GM18520 (cell line): ENCODE results near the gene GNA12.
"Not testable (repeated sequence)": the region's sequence is repeated elsewhere in the genome, so short reads cannot be mapped to it uniquely, and the experiment has no call there.

Experiments used
- ATAC-seq: cut with Tn5 transposase; IDR thresholded peaks from one replicate; pipeline ENCODE4 v1.9.1; 2021; ENCODE audit not compliant: unreplicated experiment

GNA12 gene

DNA sequence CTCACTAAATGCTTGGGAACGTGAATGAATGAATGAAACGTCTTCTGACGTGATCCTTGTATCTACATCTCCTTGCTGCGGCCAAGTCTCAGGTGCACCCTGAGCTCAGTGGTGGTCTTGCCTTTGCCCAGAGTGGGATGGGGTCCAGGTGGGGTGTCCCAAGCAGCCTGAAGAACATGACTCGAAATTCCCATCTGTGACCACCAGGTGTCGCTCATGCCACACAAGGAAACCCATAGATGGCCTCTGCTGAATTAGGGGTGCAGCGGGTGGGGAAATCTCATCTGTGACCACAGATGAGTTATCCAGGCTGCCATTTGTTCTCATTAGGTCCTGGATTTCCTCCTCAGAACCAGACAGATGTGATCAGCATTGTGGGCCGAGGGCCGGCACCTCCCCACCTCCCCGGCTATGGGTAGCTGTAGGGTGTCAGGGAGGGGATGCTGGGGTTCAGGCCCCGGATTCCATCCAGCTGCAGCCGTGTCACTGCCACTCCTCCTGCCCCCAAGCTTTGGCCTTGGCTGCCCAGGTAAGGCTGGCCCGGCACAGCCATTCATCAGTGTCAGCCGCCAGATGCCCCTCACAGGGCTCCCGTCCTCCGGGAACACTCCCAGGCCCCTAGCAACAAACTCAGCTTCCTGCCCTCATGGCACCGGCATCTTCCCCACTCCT lies 21.0 kb upstream of the GNA12 start:
- no peak for ATAC-seq

GRCh38 chr7:2864204-2864985 lies 20.3 kb upstream of the GNA12 start:
- ATAC-seq = no peak

- peak; percentile 90 for ATAC-seq
Measured at GRCh38 chr7:2863461-2864066, 19.5 kb upstream of the GNA12 start.

DNA sequence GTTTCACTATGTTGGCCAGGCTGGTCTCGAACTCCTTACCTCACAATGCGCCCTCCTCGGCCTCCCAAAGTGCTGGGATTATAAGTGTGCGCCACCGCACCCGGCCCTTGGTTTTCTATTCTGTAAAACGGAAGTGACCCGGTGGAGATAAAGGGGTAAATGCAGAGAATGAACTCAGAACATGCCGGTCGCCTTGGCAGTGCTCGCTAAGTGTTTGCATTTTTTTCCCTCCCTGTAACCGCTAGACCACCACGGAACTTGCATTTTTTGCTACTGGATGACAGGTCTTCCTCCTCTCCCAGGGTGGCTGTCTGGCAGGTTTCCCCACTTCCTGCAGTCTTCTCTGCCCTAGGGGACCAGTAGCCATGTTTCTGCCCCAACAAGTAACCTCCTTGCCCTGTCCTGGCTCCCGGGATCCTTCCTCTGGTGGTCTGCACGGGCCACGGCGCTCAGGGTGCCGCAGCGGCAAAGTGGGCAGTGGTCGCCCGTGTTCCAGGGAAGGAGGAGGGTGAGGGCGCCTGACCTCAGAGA lies 18.8 kb upstream of the GNA12 start:
- ATAC-seq = no peak

GRCh38 chr7:2861509-2861908 lies 17.4 kb upstream of the GNA12 start:
- no peak for ATAC-seq

GRCh38 chr7:2860627-2861133 lies 16.6 kb upstream of the GNA12 start:
- no peak for ATAC-seq

- no peak for ATAC-seq
Measured at GRCh38 chr7:2859952-2860351, 15.8 kb upstream of the GNA12 start.

DNA sequence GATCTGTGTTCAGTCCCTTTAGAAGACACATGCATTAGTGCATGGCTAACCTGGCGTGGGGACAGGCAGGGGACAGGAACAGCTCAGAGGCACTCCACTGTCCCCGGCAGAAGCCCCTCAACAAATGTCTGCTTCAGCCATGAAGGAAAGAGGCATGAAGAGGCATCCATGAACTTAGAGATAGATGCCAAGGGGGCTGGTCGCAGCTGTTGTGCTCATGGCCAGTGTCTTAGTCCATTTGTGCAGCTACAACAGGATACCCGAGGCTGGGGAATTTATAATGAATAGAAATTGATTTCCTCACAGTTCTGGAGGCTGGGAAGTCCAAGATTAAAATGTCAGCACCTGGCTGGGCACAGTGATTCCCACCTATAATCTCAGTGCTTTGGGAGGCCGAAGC lies 14.5 kb upstream of the GNA12 start:
- ATAC-seq = no peak

GRCh38 chr7:2856388-2857169 lies 12.5 kb upstream of the GNA12 start:
- ATAC-seq = no peak

DNA sequence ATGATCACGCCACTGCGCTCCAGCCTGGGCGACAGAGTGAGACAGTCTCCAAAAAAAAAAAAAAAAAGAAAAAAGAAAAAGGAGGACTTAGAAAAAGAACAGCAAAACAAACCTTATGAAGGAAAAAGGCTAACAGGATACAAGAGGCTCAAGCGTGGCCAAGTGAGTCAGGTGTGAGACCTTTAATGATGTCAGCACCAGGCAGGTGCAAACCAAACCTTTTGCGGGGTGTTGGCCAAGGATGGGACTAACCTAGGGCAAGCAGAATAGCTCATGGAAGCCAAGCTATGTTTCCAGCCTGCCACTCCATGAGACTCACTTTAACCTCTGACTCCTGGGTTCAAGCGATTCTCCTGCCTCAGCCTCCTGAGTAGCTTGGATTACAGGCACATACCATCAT lies 11.3 kb upstream of the GNA12 start:
- ATAC-seq = no peak

DNA sequence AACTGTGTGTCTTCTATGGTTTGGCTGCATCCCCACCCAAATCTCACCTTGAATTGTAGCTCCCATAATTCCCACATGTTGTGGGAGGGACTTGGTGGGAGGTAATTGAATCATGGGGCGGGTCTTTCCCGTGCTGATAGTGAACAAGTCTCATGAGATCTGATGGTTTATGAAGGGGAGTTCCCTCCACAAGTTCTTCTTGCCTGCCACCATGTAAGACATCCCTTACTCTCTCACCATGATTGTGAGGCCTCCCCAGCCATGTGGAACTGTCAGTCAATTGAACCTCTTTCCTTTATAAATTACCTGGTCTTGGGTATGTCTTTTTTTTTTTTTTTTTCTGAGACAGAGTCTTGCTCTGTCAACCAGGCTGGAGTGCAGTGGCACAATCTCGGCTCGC lies 9.4 kb upstream of the GNA12 start:
- not testable (repeated sequence) for ATAC-seq

DNA sequence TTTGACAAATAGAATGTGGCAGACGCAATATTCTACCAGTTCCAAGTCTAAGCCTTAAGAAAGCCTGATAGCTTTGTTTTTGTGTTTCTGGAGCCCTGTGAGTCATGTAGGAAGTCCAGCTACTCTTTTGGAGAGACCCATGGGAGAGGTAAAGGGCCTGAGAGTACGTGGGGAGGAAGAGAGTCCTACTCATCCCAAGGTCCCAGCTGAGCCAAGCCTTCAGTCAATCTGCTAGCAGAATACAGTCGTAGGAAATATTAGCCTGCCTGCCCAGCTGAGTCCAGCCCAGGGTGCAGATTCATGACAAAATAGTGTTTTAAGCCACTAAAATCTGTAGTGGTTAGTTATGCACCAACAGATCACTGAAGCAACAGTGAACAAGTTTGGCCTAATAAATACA lies 9.0 kb upstream of the GNA12 start:
- ATAC-seq = no peak

GRCh38 chr7:2851497-2851896 lies 7.4 kb upstream of the GNA12 start:
- no peak for ATAC-seq

- no peak for ATAC-seq
Measured at GRCh38 chr7:2849941-2850766, 6.0 kb upstream of the GNA12 start.

GRCh38 chr7:2845034-2845592 lies 1.0 kb upstream of the GNA12 start:
- no peak for ATAC-seq

DNA sequence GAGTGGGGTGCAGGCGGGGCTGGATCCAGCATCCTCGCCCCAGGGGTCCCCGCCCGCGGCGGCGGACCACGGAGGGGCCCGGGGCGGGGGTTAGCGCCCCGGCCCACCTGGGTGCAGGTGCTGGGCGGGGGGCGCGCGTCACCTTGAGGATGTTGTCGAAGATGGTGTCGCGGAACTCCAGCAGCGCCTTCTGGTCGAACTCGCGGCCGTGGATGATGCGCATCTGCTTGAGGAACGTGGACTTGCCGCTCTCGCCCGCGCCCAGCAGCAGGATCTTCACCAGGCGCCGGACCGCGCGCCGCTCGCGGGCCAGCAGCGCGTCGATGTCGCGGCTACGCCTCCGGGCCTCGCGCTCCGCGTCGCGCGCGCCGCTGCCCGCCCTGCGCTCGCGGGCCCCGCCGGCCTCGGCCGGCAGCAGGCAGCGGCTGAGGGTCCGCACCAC lies 376 bp downstream of the GNA12 start:
- ATAC-seq = peak; percentile 15

- ATAC-seq = no peak
Measured at GRCh38 chr7:2843191-2843685, 870 bp downstream of the GNA12 start.

DNA sequence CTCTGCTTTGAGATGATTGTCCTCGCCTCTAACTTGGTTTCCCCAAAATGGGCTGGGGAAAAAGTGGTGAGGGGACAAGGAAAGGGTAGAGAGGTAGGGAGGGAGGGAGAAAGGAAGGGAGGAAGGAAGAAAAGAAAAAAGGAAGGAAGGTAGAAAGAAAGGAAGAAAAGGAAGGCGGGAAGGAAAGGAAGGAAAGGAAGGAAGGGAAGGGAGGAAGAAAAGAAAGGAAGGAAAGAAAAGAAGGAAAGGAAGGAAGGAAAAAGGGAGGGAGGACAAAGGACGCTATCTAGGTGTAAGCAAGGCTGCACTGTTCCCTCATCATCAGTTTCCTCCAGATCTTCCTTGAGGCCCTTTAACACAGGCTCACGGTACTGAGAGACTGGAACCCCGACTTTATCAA lies 2.2 kb downstream of the GNA12 start:
- no peak for ATAC-seq

DNA sequence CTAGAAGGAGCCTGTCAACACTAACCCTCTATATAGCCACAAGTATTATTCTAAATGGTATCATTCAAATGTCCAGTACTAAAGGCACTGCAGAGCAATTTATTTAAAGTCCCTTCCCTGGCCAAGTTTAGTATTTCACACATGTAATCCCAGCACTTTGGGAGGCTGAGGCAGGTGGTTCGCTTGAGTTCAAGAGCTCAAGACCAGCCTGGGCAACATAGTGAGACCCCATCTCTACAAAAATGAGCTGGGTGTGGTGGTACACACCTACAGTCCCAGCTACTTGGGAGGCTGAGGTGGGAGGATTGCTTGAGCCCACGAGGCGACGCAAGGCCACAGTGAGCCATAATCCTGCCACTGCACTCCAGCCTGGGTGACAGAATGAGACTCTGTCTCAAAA lies 3.6 kb downstream of the GNA12 start:
- no peak for ATAC-seq
